ENCODE measurements around the gene AATK.
A peak's percentile ranks its signal among the peaks of the same experiment; 100 is the strongest.

The AATK gene

DNA sequence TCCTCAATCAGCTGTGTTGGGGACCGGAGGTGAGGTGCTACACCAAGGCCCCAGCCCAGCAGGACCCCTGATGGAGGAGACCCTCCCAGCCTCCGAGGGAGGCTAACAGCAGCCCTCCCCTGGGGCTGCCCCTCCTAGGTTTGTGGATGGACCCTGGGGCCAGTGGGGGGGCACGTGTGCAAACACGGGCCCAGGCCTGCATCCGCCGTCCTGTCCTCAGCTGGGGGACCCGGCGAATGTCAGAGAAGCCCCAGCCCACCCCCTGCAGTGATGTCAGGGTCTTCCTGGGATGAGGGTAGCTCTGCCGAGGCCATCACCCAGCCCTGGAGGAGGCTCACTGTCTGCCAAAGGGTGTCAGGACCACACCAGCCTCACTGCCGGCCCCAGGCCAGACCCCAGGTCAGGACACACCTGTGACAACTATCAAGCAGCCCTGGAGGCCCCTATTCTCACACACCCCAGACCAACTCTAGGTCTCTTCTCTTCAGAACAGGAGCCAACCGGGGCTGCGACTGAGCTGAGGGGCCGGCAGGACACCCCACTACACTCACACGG is 30.0 kb upstream of the AATK start:
- DNase-seq (ENCODE audit: low spot score) = no peak

DNA sequence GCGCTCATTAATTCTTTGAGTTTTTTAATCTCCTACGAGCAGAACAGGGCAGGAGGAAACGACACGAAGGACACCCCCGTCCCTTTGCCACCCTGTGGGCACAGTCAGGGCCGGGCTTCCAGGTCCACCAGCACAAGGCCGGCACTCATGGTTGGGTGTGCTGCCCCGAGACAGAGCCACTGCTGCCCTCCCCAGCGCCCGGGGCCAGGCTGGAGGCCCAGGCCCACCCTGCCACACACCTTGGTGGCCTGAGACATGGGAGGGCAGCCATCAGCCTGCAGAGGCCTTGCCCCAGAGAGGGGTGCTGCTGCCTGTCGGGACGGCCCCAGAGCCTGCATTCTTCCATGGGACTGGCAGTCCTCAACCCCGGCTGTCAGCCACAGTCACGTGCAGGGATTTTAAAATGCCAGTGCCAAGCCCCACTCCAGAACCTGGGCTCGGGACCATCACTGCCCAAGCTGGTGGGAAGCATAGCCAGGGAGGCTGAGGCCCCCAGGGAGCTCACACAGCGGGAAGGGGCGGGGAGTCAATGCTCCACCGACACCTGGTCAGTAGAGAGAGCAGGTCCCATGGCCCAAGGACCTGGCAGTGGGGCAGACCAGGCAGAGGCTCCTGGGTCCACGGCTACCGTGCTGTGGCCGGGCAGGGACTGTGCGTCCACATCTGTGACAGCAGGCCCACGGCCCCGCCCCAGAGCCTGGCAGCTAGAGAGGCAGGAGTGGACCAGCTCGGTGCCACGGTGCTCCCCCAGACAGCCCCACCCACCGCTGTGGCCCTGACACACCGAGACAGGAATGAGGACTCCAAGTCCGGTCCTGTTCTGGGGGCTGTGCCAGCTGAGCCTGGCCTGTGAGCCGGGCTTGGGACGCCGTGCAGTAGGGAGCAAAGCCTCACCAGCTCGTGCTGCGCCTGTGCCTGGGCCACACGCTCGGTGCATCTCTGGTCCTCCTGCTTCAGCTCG is 29.2 kb upstream of the AATK start:
- DNase-seq (ENCODE audit: low spot score) = no peak

- DNase-seq (ENCODE audit: low spot score) = no peak
These were observed 28.3 kb upstream of the AATK start for GRCh38 chr17:81194225-81194760.

DNA sequence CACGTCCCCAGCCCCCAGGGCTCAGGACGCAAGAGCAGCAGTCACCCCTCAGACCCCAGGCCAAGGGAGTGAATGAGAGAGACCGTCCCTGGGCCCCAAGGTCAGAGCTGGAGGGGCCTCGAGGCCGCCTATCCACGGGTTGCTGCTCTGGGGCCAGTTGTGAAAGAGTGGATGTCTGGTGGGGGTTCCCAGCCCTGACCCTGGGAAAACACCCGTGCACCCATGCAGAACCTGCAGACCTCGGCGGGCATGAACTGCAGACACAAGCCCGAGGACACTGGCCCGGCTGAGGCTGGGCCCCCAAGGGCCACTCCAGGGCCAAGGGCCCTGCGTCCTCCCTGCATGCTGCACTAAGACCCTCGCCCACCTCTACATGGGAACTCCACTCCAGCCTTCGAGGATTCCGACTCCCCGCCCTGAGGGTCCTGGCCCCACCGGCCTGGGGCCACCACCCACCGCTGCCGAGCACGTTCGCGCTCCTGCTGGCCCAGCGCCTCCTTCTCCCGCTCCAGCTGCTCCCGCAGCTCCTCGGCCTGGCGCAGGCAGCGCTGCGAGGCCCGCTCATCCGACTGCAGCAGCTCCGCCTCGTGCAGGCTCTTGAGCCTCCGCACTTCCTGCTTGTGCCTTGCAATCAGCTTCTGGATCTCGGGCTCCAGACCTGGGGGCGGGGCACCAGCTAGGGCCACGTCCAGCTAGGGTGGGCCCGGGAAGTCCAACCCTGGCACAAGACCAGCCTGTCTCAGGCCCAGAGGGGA is 27.6 kb upstream of the AATK start:
- no peak for DNase-seq (ENCODE audit: low spot score)

DNA sequence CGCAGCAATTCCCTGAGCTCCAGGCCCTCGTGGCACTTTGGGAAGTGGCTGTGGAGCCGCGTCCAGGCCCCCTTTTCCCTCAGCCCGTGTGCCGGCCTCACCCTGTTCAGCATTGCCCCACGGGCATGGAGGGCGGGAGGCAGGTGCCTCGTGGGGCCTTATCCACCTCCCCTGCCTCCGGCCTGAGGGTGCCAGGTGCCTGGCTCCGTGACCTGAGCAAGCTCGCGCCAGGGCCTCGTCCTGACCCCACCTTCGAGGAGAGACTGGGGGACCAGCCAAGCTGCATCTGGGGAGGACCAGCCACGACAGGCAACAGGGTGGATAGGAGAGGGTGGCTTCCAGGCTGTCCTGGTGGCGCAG is 27.0 kb upstream of the AATK start:
- DNase-seq (ENCODE audit: low spot score) = no peak

DNA sequence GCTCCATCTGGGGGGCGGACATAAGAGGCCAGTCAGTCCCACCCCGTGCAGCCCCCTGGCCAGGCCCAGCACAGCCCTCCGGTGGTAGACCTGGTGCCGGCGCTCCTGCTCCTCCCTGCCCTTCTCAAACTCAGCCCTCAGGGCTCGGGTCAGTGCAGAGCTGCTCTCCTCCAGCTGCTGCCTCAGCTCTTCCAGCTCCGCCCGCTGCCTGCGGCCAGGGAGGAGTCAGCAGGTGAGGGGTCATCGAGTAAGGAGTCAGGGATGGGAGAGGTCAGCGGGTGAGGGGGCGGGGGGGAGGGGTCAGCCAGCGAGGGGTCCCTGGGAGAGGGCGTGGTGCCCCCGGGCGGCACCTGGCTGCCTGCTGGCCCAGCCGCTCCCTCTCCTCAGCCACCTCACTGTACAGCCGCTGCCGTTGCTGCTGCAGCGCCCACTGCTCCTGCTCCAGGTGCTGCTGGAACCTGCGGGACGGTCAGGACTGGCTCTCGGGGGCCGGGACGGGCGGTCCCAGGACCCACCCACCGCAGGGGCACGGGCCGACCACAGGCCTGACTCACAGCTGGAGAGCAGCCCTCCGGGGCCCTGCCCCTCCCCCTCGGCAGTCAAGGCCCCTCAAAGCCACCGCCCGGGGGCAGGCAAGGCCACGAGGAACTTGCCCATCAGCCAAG is 26.5 kb upstream of the AATK start:
- no peak for DNase-seq (ENCODE audit: low spot score)

DNA sequence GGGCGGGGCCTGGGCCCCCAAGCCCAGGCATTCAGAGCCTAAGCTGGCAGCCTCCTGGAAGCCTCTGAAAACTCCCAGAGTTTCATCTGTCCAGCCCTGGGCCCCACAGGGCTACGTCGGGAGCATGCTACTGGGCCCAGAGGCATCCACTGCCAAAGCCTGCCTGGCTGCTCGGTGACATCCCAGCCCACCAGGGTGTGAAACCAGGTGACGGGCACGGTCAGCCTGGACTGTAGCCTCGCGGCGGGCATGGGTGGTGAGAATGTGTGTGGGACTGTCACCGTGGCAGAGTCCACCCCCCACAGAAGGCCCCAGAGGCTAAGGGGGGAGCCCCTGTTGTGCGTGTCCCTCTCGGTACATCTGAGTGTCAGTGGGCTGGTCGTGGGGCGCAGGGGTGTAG is 25.6 kb upstream of the AATK start:
- DNase-seq (ENCODE audit: low spot score) = no peak

GRCh38 chr17:81191116-81191515 is 25.1 kb upstream of the AATK start:
- no peak for DNase-seq (ENCODE audit: low spot score)

DNA sequence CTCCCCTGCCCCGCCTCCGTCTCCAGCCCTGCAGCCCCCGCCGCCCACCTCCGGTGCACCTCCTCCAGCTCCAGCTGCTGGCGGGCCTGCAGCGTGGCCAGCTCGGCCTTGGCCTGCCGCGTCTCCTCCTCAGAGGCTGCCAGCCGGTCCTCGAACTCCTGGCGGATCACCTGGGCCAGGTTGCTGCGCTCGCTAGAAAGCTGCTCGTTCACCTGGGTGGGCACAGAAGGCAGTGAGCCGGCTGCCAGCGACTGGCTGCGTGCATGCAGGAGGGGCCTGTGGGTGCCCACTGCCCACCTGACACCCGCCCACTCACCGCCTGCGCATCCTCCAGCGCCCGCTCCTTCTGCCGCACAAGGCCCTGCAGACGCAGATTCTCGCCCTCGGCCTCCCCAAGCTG is 24.6 kb upstream of the AATK start:
- no peak for DNase-seq (ENCODE audit: low spot score)

- DNase-seq (ENCODE audit: low spot score) = peak; percentile 21
These were observed 23.9 kb upstream of the AATK start for GRCh38 chr17:81189670-81190530.

DNA sequence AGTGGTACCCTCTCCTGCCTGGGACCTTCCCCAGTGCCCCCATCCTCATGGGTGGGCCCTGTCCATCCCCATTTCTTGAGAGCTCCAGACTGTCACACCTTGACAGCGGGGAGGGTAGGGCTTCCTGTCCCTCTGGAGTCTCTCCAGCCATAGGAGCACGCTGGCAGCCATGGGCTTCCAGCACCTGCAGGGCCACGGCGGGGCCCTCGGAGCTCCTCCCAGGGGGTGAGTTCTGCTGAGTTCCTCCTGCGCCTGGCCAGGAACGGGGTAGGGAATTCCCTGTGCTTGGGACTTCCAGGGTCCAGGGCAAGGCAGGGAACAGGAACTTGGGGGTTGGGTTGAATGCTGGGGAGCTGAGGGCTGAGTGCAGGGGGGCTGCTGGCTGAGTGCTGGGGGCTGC is 23.0 kb upstream of the AATK start:
- DNase-seq (ENCODE audit: low spot score) = no peak

- DNase-seq (ENCODE audit: low spot score) = no peak
These were observed 22.4 kb upstream of the AATK start for GRCh38 chr17:81188491-81188840.

- DNase-seq (ENCODE audit: low spot score) = no peak
These were observed 21.8 kb upstream of the AATK start for GRCh38 chr17:81187586-81188490.

- no peak for DNase-seq (ENCODE audit: low spot score)
These were observed 21.1 kb upstream of the AATK start for GRCh38 chr17:81187120-81187519.

DNA sequence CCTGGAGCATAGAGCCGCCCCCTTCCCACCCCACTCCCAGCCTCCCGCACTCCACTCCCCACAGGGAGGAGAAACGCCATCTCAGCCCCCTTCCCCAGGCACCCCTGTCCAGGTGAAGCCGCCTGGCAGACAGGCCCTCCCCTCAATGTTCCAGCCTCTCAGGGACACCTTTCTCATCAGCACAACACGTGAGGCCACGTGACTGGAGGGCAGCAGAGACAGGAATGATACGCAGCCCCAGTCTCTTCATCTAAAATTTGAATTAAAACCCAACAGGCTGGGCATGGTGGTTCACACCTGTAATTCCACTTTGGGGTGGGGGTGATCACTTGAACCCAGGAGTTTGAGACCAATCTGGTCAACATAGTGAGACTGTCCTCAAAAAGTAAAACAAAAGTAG is 20.2 kb upstream of the AATK start:
- DNase-seq (ENCODE audit: low spot score) = no peak

GRCh38 chr17:81184555-81184954 is 18.5 kb upstream of the AATK start:
- DNase-seq (ENCODE audit: low spot score) = no peak

GRCh38 chr17:81183807-81184206 is 17.8 kb upstream of the AATK start:
- no peak for DNase-seq (ENCODE audit: low spot score)

- DNase-seq (ENCODE audit: low spot score) = no peak
These were observed 17.3 kb upstream of the AATK start for GRCh38 chr17:81183316-81183715.

GRCh38 chr17:81182596-81182995 is 16.6 kb upstream of the AATK start:
- DNase-seq (ENCODE audit: low spot score) = no peak

- no peak for DNase-seq (ENCODE audit: low spot score)
These were observed 15.8 kb upstream of the AATK start for GRCh38 chr17:81181811-81182185.

Data from putamen (tissue), 1 donor.